GM12878 (cell line): Measurements from ENCODE around the gene DNAI2. TPM values are rescaled to one million over a fixed set of nuclear protein-coding genes. Genes with fewer than 3 reads are reported as not detected.

Experiments used
- ATAC-seq: fragments of 200-7000 bp; cut with Tn5 transposase; 3 replicates; pipeline ENCODE4 v1.9.1; 2020; ENCODE audit warnings: mild to moderate bottlenecking, moderate library complexity
- BruUV-seq: library from RNA; stranded (reverse); fragments of 400-500 nt; replicated peaks from 2 replicates; lab custom pipeline; 2021; lab: Mats Ljungman, UMichigan
- CTCF ChIA-PET: fragments of 300-600 bp; sonication (Branson Sonifier 250); formaldehyde crosslinking; extraction: SDS; loops from one replicate; lab custom pipeline; 2021; ENCODE audit warnings: inconsistent platforms; lab: Yijun Ruan, JAX
- POLR2A ChIA-PET: fragments of 350-600 bp; formaldehyde crosslinking; extraction: SDS; loops from one replicate; lab custom pipeline; 2021; ENCODE audit warnings: inconsistent platforms; lab: Charles Lee
- RAD21 ChIA-PET: fragments of 300-600 bp; sonication (Branson Sonifier 250); formaldehyde crosslinking; loops from one replicate; lab custom pipeline; 2023; ENCODE audit warnings: antibody characterized with exemption; ENCODE audit not compliant: unreplicated experiment; lab: Charles Lee
- SMC1A ChIA-PET: fragments of 300-600 bp; sonication (Branson Sonifier 250); formaldehyde crosslinking; loops from one replicate; lab custom pipeline; 2023; ENCODE audit not compliant: unreplicated experiment, uncharacterized antibody; lab: Charles Lee
- DNase-seq: peaks from one replicate; pipeline ENCODE4 v3.0.0-alpha.2; 2011; ENCODE audit warnings: low read depth, low spot score
- FAIRE-seq: peaks from 3 replicates; lab custom pipeline; 2011; peaks lifted over from hg19 to GRCh38; lab: Jason Lieb, UNC
- H2AFZ ChIP-seq: 2 replicates; pipeline ENCODE4 v1.6.0; 2011; ENCODE audit warnings: low read depth, low read length, control low read depth; ENCODE audit not compliant: control insufficient read depth
- H3K27ac ChIP-seq: 2 replicates; pipeline ENCODE4 v1.5.1; 2011; ENCODE audit warnings: control low read depth; ENCODE audit not compliant: control insufficient read depth, insufficient read depth
- H3K27me3 ChIP-seq, 2 experiments: replicated peaks in 1 of 2; 2 replicates each; pipeline versions ENCODE4 v1.6.0 to v1.6.1; 2011; ENCODE audit warnings: low read length in 1 of 2; ENCODE audit not compliant: control insufficient read depth in 2 of 2, insufficient read depth in 2 of 2
- H3K36me3 ChIP-seq, 2 experiments: 2 replicates each; pipeline ENCODE4 v1.5.1; 2011; ENCODE audit warnings: low read length in 1 of 2; ENCODE audit not compliant: control insufficient read depth in 2 of 2, insufficient read depth in 2 of 2
- H3K4me1 ChIP-seq: 2 replicates; pipeline ENCODE4 v1.6.1; 2011; ENCODE audit warnings: mild to moderate bottlenecking, low read length, moderate library complexity, mixed read lengths; ENCODE audit not compliant: control insufficient read depth, insufficient read depth
- H3K4me2 ChIP-seq: 2 replicates; pipeline ENCODE4 v1.6.0; 2011; ENCODE audit warnings: control low read depth; ENCODE audit not compliant: control insufficient read depth, insufficient read depth
- H3K4me3 ChIP-seq: fragments of 200-600 bp; sonication (generic); 2 replicates; pipeline ENCODE4 v1.5.1; 2016
- H3K79me2 ChIP-seq: 2 replicates; pipeline ENCODE4 v1.6.0; 2011; ENCODE audit warnings: low read length; ENCODE audit not compliant: control insufficient read depth, insufficient read depth
- H3K9ac ChIP-seq: 2 replicates; pipeline ENCODE4 v1.8.0; 2011; ENCODE audit warnings: low read length, control low read depth, mixed read lengths; ENCODE audit not compliant: control insufficient read depth, insufficient read depth
- H3K9me3 ChIP-seq: replicated peaks from 3 replicates; pipeline ENCODE4 v1.5.1; 2011; ENCODE audit warnings: mild to moderate bottlenecking, low read length; ENCODE audit not compliant: control insufficient read depth, insufficient read depth
- H4K20me1 ChIP-seq: 2 replicates; pipeline ENCODE4 v1.6.0; 2011; ENCODE audit not compliant: control insufficient read depth, insufficient read depth
- EP300 ChIP-seq, 2 experiments: fragments of 150-350 bp in 1 of 2; IDR thresholded peaks; 2 replicates each; pipeline ENCODE4 v1.6.1; 2011 to 2012; ENCODE audit warnings: low read depth in 2 of 2, low read length in 2 of 2, borderline replicate concordance in 1 of 2, improper control_type of control experiment in 1 of 2, inconsistent platforms in 1 of 2; ENCODE audit not compliant: control insufficient read depth in 1 of 2
- HCFC1 ChIP-seq: fragments of 150-350 bp; IDR thresholded peaks from 2 replicates; pipeline ENCODE4 v1.6.1; 2014; ENCODE audit warnings: low read length
- IKZF1 ChIP-seq: fragments of 450-650 bp; conservative IDR thresholded peaks from 2 replicates; pipeline ENCODE4 v1.6.1; 2017; ENCODE audit warnings: antibody characterized with exemption, mild to moderate bottlenecking
- IRF4 ChIP-seq: IDR thresholded peaks from 2 replicates; pipeline ENCODE4 v1.6.1; 2011; ENCODE audit warnings: low read depth, low read length
- JUND ChIP-seq: IDR thresholded peaks from 2 replicates; pipeline ENCODE4 v1.6.1; 2012; ENCODE audit warnings: low read depth, mild to moderate bottlenecking, low read length, improper control_type of control experiment, moderate library complexity
- NR2F1 ChIP-seq: fragments of 450-650 bp; conservative IDR thresholded peaks from 2 replicates; pipeline ENCODE4 v1.6.1; 2017; ENCODE audit warnings: mild to moderate bottlenecking
- SUZ12 ChIP-seq: fragments of 200-600 bp; sonication (generic); IDR thresholded peaks from one replicate; pipeline ENCODE4 v1.6.1; 2018; ENCODE audit warnings: antibody characterized with exemption, mild to moderate bottlenecking; ENCODE audit not compliant: unreplicated experiment
- WGBS: methylation state at CpG from one replicate; pipeline ENCODE4 v1.1.6; 2016; ENCODE audit warnings: low lambda C conversion rate; ENCODE audit not compliant: insufficient replicate concordance, insufficient coverage; ENCODE audit errors: missing lambda C conversion rate; 5-methylcytosine and 5-hydroxymethylcytosine counted together
- in situ Hi-C: fragments of 300-500 bp; cut with MboI; formaldehyde crosslinking; loops from 9 replicates; pipeline ENCODE4 v1.14.3; 2018; ENCODE audit warnings: mixed read lengths
- intact Hi-C: fragments of 100-400 bp; cut with micrococcal nuclease; formaldehyde crosslinking; loops from one replicate; pipeline ENCODE4 v1.14.2; 2022; ENCODE audit not compliant: unreplicated experiment
- polyA plus RNA-seq, 11 experiments: library from polyadenylated mRNA; depleted of rRNA in 4 of 11; unstranded in 6 of 11; stranded (reverse) in 5 of 11; fragments of >200 nt; fragmentation: Nextera tagmentation in 4 of 11; fragmentation: Illumina TruSeq in 1 of 11; extraction: Ambion mirVana in 4 of 11; extraction: Trizol in 1 of 11; gene quantifications; 1 replicate in 1 of 11; 2 replicates in 10 of 11; pipeline versions ENCODE4 v1.2.1 to v1.2.3, GENCODE V29; 2011 to 2016; ENCODE audit warnings: inconsistent platforms in 2 of 11, missing spikeins in 2 of 11, low read depth in 1 of 11
- total RNA-seq, 4 experiments: library from RNA; depleted of rRNA in 3 of 4; stranded (reverse); fragments of >200 nt in 3 of 4; fragmentation: Illumina TruSeq in 1 of 4; extraction: Trizol in 1 of 4; gene quantifications; 2 replicates each; pipeline versions ENCODE4 v1.2.1 to v1.2.3, GENCODE V29; 2013 to 2021

The DNAI2 gene
- total and polyA plus RNA-seq, 10 of the 15 experiments (the other 5 are each of a cell fraction or from before 2014, with no cell fraction given): 0.04 to 1.8 (median 0.13) TPM

DNA sequence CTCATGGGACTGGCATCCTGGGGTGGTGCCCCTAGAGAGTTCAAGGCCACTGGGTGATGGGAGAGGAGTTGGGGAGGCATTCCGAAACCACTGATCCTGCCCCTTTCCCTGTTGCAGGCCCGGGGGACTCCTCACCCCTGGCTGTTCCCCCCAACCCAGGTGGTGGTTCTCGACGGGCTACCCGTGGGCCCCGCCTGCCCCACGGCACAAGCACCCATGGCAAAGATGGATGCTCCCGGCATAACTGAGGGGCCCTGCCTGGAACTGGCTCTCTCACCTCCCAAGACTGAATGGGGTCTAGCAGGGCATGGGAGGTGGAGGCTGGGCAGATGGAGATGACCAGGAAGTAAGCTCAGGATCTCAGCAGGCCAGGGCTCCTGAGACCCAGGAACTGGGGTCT lies 81.0 kb downstream of the DNAI2 start:
- Histone ChIP-seq H3K4me2 (no peak overlapping the region), H3K36me3 (no peaks in the 10 kb centered on the region), H3K27me3 (peaks cover 3 to 8% of the 10 kb centered on the region in 2 experiments; a peak in 3 of 4 replicates), H3K27ac (no peak overlapping the region), H4K20me1 (no peaks in the 10 kb centered on the region), H3K4me1 (no peaks in the 10 kb centered on the region), H2AFZ (no peak overlapping the region), H3K9me3 (no peaks in the 10 kb centered on the region), H3K79me2 (no peaks in the 10 kb centered on the region), H3K4me3 (no peak overlapping the region), H3K9ac (no peak overlapping the region)
- in situ Hi-C loops (no loop called here), intact Hi-C loops (loop anchor here (2.0 kb wide), 1 partner anchor 54 kb away; no protein-coding TSS in a partner anchor)
- SMC1A ChIA-PET: no interaction called here
- no peak for ATAC-seq
- 20% methylated on average over 8 of the region's 8 CpGs for WGBS
- no peak for DNase-seq
- CTCF ChIA-PET: interaction anchor here (1.2 to 1.7 kb wide), 3 partner anchors 50 to 70 kb away, joined by 3 to 4 read pairs (median 3); no protein-coding TSS in a partner anchor
- FAIRE-seq: no peak
- RAD21 ChIA-PET: no interaction called here
- TF ChIP-seq JUND (no peak), IKZF1 (no peak), NR2F1 (no peak), HCFC1 (no peak), EP300 (IDR thresholded peaks at IDR 0.05; ENCODE audit: borderline replicate concordance in 1 of 2, control insufficient read depth in 1 of 2, low read depth in 2 of 2, low read length in 2 of 2) (no peak)
- no TSS peak for BruUV-seq
- POLR2A ChIA-PET: no interaction called here

- intact Hi-C loops (no loop called here), in situ Hi-C loops (no loop called here)
- WGBS: 17% methylated on average over 92 of the region's 105 CpGs
- Histone ChIP-seq H3K4me3 (no peak overlapping the region), H3K36me3 (no peaks in the 10 kb centered on the region), H4K20me1 (no peaks in the 10 kb centered on the region; the same call in 1 of the 2 replicates), H3K27ac (no peak overlapping the region), H3K79me2 (no peaks in the 10 kb centered on the region), H2AFZ (no peak overlapping the region), H3K4me1 (no peaks in the 10 kb centered on the region), H3K9me3 (no peaks in the 10 kb centered on the region), H3K27me3 (peaks cover 5 to 10% of the 10 kb centered on the region in 2 experiments; a peak in 3 of 4 replicates), H3K4me2 (no peak overlapping the region), H3K9ac (no peak overlapping the region)
- CTCF ChIA-PET: no interaction called here
- SMC1A ChIA-PET: no interaction called here
- FAIRE-seq (no peak), DNase-seq (no peak), ATAC-seq (no peak)
- RAD21 ChIA-PET: no interaction called here
- no peak for TF ChIP-seq IRF4
- TF ChIP-seq SUZ12: peak; percentile 20
- BruUV-seq: no TSS peak
- POLR2A ChIA-PET: no interaction called here
Observed at GRCh38 chr17:74356646-74357465, 82.8 kb downstream of the DNAI2 start.
